ENCODE results near the gene SLC7A6OS. TPM values are rescaled to one million over a fixed set of nuclear protein-coding genes. Genes with fewer than 3 reads are reported as not detected.

SLC7A6OS gene
- total RNA-seq, 1 donor from 2014 or later, result 20.0 TPM

- TF ChIP-seq, protein P1, sequence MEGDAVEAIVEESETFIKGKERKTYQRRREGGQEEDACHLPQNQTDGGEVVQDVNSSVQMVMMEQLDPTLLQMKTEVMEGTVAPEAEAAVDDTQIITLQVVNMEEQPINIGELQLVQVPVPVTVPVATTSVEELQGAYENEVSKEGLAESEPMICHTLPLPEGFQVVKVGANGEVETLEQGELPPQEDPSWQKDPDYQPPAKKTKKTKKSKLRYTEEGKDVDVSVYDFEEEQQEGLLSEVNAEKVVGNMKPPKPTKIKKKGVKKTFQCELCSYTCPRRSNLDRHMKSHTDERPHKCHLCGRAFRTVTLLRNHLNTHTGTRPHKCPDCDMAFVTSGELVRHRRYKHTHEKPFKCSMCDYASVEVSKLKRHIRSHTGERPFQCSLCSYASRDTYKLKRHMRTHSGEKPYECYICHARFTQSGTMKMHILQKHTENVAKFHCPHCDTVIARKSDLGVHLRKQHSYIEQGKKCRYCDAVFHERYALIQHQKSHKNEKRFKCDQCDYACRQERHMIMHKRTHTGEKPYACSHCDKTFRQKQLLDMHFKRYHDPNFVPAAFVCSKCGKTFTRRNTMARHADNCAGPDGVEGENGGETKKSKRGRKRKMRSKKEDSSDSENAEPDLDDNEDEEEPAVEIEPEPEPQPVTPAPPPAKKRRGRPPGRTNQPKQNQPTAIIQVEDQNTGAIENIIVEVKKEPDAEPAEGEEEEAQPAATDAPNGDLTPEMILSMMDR (IDR thresholded peaks at IDR 0.05; ENCODE audit: unreplicated experiment), result no peak
- DNase-seq (ENCODE audit: low spot score), result no peak
- no peaks in the 10 kb centered on the region for H3K9me3 Mint-ChIP-seq (ENCODE audit: unreplicated experiment)
- H3K4me1 Mint-ChIP-seq (ENCODE audit: unreplicated experiment), result peaks cover 9% of the 10 kb centered on the region
- H3K27ac Mint-ChIP-seq (ENCODE audit: unreplicated experiment), result no peak overlapping the region
- H3K27me3 Mint-ChIP-seq (ENCODE audit: unreplicated experiment), result peaks cover 7% of the 10 kb centered on the region
- peaks cover 37% of the 10 kb centered on the region for H3K36me3 Mint-ChIP-seq (ENCODE audit: low read depth, unreplicated experiment)
- H3K4me3 Mint-ChIP-seq (ENCODE audit: unreplicated experiment), result no peak overlapping the region
These were observed 42.6 kb upstream of the SLC7A6OS start for GRCh38 chr16:68353366-68353765.

DNA sequence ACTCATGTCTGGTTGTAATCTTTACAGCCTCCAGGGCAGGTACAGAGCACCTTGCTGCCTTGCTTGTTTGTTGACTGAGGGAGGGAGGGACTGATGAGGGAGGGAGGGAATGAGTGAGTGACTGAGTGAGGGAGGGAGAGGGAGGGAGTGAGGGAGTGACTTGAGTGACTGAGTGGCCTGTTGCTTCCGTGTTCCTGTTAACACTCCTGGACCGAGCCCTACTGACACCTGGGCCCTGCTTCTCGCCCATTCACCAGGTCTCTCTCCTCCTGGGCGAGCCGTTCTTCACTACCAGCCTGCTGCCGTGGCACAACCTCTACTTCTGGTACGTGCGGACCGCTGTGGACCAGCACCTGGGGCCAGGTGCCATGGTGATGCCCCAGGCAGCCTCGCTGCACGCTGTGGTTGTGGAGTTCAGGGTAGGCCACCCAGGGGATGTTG, 41.3 kb upstream of the SLC7A6OS start:
- Mint-ChIP-seq H3K9me3 (ENCODE audit: unreplicated experiment) (no peaks in the 10 kb centered on the region), H3K4me3 (ENCODE audit: unreplicated experiment) (no peak overlapping the region), H3K27me3 (ENCODE audit: unreplicated experiment) (peaks cover 5% of the 10 kb centered on the region), H3K36me3 (ENCODE audit: low read depth, unreplicated experiment) (peaks cover 46% of the 10 kb centered on the region), H3K4me1 (ENCODE audit: unreplicated experiment) (peaks cover 9% of the 10 kb centered on the region), H3K27ac (ENCODE audit: unreplicated experiment) (no peak overlapping the region)
- TF ChIP-seq, protein P1 (IDR thresholded peaks at IDR 0.05; ENCODE audit: unreplicated experiment), result no peak
- no peak for DNase-seq (ENCODE audit: low spot score)

DNA sequence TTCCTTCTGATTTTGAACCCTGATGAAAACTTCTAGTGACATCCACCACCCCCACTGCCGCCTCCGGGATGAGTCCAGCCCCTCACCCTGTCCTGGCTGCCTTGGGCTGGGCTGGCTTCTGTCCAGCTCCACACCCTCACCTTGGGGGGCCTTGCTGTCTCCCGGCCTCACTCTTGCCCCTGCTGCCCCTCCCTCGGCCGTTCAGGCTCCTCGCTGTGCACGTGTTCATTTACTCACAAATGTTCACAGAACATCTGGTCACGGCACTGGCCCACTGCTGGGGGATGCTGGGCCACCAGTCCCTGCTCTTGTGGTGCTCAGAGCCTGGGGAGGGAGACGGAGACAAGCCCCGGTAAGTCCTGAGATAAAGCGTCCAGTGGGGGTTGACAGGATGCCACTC, 40.7 kb upstream of the SLC7A6OS start:
- no peak overlapping the region for H3K4me3 Mint-ChIP-seq (ENCODE audit: unreplicated experiment)
- H3K36me3 Mint-ChIP-seq (ENCODE audit: low read depth, unreplicated experiment), result peaks cover 51% of the 10 kb centered on the region
- peaks cover 5% of the 10 kb centered on the region for H3K4me1 Mint-ChIP-seq (ENCODE audit: unreplicated experiment)
- TF ChIP-seq, protein P1 (IDR thresholded peaks at IDR 0.05; ENCODE audit: unreplicated experiment), result no peak
- H3K27ac Mint-ChIP-seq (ENCODE audit: unreplicated experiment), result no peak overlapping the region
- H3K9me3 Mint-ChIP-seq (ENCODE audit: unreplicated experiment), result no peaks in the 10 kb centered on the region
- peaks cover 7% of the 10 kb centered on the region for H3K27me3 Mint-ChIP-seq (ENCODE audit: unreplicated experiment)
- no peak for DNase-seq (ENCODE audit: low spot score)

DNA sequence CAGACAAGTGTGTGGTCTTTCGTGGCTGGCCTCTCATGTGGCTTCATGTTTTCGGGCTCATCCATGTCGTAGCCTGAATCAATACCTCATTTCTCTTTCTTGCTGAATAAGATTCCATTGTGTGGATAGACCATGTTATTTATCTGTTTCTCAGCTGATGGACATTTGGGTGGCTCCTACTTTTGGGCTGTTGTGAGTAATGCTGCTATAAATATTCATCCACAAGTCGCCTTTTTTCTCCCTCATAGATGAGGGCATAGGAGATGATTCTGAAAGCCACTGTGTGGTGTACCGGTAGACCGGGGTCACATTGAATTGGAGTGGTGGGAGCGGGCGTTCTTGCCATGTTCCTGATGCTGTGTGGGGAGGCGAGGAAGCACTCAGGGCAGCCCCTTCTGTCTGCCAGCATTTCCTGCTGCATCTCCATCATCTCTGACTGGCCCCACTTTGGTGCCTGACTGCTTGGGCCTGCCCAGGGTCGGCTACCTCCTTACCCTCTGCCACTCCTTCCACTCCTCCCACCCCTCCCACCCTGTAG, 40.1 kb upstream of the SLC7A6OS start:
- Mint-ChIP-seq H3K4me1 (ENCODE audit: unreplicated experiment) (peaks cover under 1% of the 10 kb centered on the region), H3K9me3 (ENCODE audit: unreplicated experiment) (no peaks in the 10 kb centered on the region), H3K27me3 (ENCODE audit: unreplicated experiment) (peaks cover 7% of the 10 kb centered on the region), H3K4me3 (ENCODE audit: unreplicated experiment) (no peak overlapping the region), H3K27ac (ENCODE audit: unreplicated experiment) (no peak overlapping the region), H3K36me3 (ENCODE audit: low read depth, unreplicated experiment) (peaks cover 52% of the 10 kb centered on the region)
- DNase-seq (ENCODE audit: low spot score), result no peak
- TF ChIP-seq, protein P1 (IDR thresholded peaks at IDR 0.05; ENCODE audit: unreplicated experiment), result no peak

GRCh38 chr16:68349838-68350410, 39.2 kb upstream of the SLC7A6OS start:
- Mint-ChIP-seq H3K27me3 (ENCODE audit: unreplicated experiment) (peaks cover 6% of the 10 kb centered on the region), H3K9me3 (ENCODE audit: unreplicated experiment) (no peaks in the 10 kb centered on the region), H3K36me3 (ENCODE audit: low read depth, unreplicated experiment) (peaks cover 48% of the 10 kb centered on the region), H3K4me1 (ENCODE audit: unreplicated experiment) (no peaks in the 10 kb centered on the region), H3K4me3 (ENCODE audit: unreplicated experiment) (no peak overlapping the region), H3K27ac (ENCODE audit: unreplicated experiment) (no peak overlapping the region)
- DNase-seq (ENCODE audit: low spot score), result no peak
- TF ChIP-seq, protein P1 (IDR thresholded peaks at IDR 0.05; ENCODE audit: unreplicated experiment), result no peak

Data from endothelial cell (in vitro differentiated cells).